ENCODE data around the gene CD37. TPM values are rescaled to one million over a fixed set of nuclear protein-coding genes. Genes with fewer than 3 reads are reported as not detected.
A peak's percentile ranks its signal among the peaks of the same experiment; 100 is the strongest.
"Not testable (repeated sequence)": the region's sequence is repeated elsewhere in the genome, so short reads cannot be mapped to it uniquely, and the experiment has no call there.

The CD37 gene
- total RNA-seq, 1 donor, result not detected

- no peak for TF ChIP-seq CTCF (IDR thresholded peaks at IDR 0.05; ENCODE audit: insufficient read depth, low read depth, low read length)
- no peak overlapping the region for H3K4me3 ChIP-seq (ENCODE audit: low read depth, low read length)
- peak; percentile 77 for DNase-seq (ENCODE audit: low read depth)
These were observed 37.8 kb upstream of the CD37 start for GRCh38 chr19:49297403-49297802.

- DNase-seq (ENCODE audit: low read depth); H3K4me3 ChIP-seq (ENCODE audit: low read depth, low read length): not testable (repeated sequence)
These were observed 36.6 kb upstream of the CD37 start for GRCh38 chr19:49298653-49299052.

GRCh38 chr19:49301165-49301865 lies 33.9 kb upstream of the CD37 start:
- H3K4me3 ChIP-seq (ENCODE audit: low read depth, low read length), result peak overlapping the region; percentile 23
- TF ChIP-seq CTCF (IDR thresholded peaks at IDR 0.05; ENCODE audit: insufficient read depth, low read depth, low read length), result peak; percentile 94
- peak; percentile 62 for DNase-seq (ENCODE audit: low read depth)

GRCh38 chr19:49301866-49302252 lies 33.3 kb upstream of the CD37 start:
- no peak for TF ChIP-seq CTCF (IDR thresholded peaks at IDR 0.05; ENCODE audit: insufficient read depth, low read depth, low read length)
- H3K4me3 ChIP-seq (ENCODE audit: low read depth, low read length), result no peak overlapping the region
- no peak for DNase-seq (ENCODE audit: low read depth)

GRCh38 chr19:49306734-49307133 lies 28.5 kb upstream of the CD37 start:
- not testable (repeated sequence) for H3K4me3 ChIP-seq (ENCODE audit: low read depth, low read length)

GRCh38 chr19:49309087-49309486 lies 26.1 kb upstream of the CD37 start:
- no peak for TF ChIP-seq CTCF (IDR thresholded peaks at IDR 0.05; ENCODE audit: insufficient read depth, low read depth, low read length)
- DNase-seq (ENCODE audit: low read depth), result no peak

More at GRCh38 chr19:49306734-49307133, 28.5 kb upstream of the CD37 start:
- not testable (repeated sequence) for DNase-seq (ENCODE audit: low read depth)

GRCh38 chr19:49315111-49315510 lies 20.1 kb upstream of the CD37 start:
- TF ChIP-seq CTCF (IDR thresholded peaks at IDR 0.05; ENCODE audit: insufficient read depth, low read depth, low read length), result no peak
- no peak overlapping the region for H3K4me3 ChIP-seq (ENCODE audit: low read depth, low read length)
- no peak for DNase-seq (ENCODE audit: low read depth)

More at GRCh38 chr19:49309087-49309486, 26.1 kb upstream of the CD37 start:
- no peak overlapping the region for H3K4me3 ChIP-seq (ENCODE audit: low read depth, low read length)

GRCh38 chr19:49316284-49316683 lies 18.9 kb upstream of the CD37 start:
- TF ChIP-seq CTCF (IDR thresholded peaks at IDR 0.05; ENCODE audit: insufficient read depth, low read depth, low read length), result no peak
- H3K4me3 ChIP-seq (ENCODE audit: low read depth, low read length), result no peak overlapping the region
- no peak for DNase-seq (ENCODE audit: low read depth)
